ENCODE data around the gene WASHC4.
"Not testable (repeated sequence)": the region's sequence is repeated elsewhere in the genome, so short reads cannot be mapped to it uniquely, and the experiment has no call there.

The WASHC4 gene

DNA sequence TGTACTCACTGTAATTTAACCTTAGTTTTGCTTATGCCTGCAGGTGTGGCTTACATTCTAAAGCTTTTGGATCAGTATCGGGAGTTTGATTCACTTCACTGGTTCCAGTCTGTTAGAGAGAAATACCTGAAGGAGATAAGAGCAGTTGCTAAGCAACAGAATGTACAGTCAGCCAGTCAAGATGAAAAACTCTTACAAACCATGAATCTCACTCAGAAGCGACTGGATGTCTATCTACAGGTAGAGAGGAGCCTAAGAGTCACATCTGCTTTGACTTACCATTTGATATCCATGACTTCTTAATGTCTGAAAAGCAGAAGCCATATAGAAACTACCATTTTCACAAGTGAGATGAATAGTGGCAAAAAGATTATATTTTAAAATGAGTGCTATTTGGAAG is 56.5 kb downstream of the WASHC4 start:
- H3K27ac ChIP-seq (ENCODE audit: low read depth, low read length), result no peak overlapping the region
- H3K27me3 ChIP-seq (ENCODE audit: insufficient read depth, low read length), result no peaks in the 10 kb centered on the region
- H2AFZ ChIP-seq (ENCODE audit: low read length, unreplicated experiment), result no peak overlapping the region
- H3K36me3 ChIP-seq (ENCODE audit: insufficient read depth, low read length), result peaks cover 55% of the 10 kb centered on the region
- H3K4me3 ChIP-seq (ENCODE audit: low read depth, low read length), result no peak overlapping the region
- no peaks in the 10 kb centered on the region for H3K4me1 ChIP-seq (ENCODE audit: control insufficient read depth, insufficient read depth, low read length, unreplicated experiment)
- no peaks in the 10 kb centered on the region for H3K79me2 ChIP-seq (ENCODE audit: control insufficient read depth, insufficient read depth, low read length, unreplicated experiment)

DNA sequence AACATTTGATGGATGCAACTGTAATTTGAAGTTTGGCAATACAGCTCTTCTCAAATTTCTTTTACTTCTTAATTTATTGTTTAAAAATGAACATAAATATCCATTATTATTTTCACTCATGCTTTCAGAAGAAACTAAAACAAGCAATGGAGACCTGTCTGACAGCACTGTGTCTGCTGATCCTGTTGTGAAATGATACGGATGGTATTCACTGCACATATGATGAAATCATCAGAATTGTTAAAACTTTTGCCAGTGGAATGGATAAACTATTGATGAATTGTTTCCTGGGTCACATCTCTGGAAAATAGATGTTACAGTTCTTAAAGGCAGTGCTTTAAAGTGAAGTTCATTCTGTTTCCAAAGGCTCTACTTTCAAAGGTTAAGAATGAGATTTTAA is 59.2 kb downstream of the WASHC4 start:
- Histone ChIP-seq H3K36me3 (ENCODE audit: insufficient read depth, low read length) (peaks cover 52% of the 10 kb centered on the region), H3K4me1 (ENCODE audit: control insufficient read depth, insufficient read depth, low read length, unreplicated experiment) (no peaks in the 10 kb centered on the region), H2AFZ (ENCODE audit: low read length, unreplicated experiment) (no peak overlapping the region), H3K27ac (ENCODE audit: low read depth, low read length) (no peak overlapping the region), H3K79me2 (ENCODE audit: control insufficient read depth, insufficient read depth, low read length, unreplicated experiment) (no peaks in the 10 kb centered on the region), H3K4me3 (ENCODE audit: low read depth, low read length) (no peak overlapping the region), H3K27me3 (ENCODE audit: insufficient read depth, low read length) (no peaks in the 10 kb centered on the region)

DNA sequence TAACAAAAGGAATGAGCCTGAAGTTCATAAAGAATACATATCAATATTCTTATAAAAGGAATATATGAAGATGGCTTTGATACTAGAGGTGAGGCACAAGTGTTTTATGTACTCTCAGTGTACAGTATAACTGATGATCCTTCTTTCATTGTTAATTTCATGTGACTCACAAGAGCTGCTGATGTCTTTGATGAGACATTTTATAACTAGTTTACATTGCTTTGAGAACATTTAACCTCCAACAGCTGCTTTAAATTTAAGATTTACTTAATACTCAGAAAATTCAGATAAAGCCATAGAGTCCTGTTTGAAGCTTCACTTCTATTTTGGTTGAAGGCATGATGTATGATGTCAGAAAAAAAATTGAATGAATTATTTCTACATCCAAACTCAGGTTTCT is 59.8 kb downstream of the WASHC4 start:
- no peaks in the 10 kb centered on the region for H3K79me2 ChIP-seq (ENCODE audit: control insufficient read depth, insufficient read depth, low read length, unreplicated experiment)
- no peak overlapping the region for H2AFZ ChIP-seq (ENCODE audit: low read length, unreplicated experiment)
- H3K4me3 ChIP-seq (ENCODE audit: low read depth, low read length), result no peak overlapping the region
- peaks cover 46% of the 10 kb centered on the region for H3K36me3 ChIP-seq (ENCODE audit: insufficient read depth, low read length)
- no peak overlapping the region for H3K27ac ChIP-seq (ENCODE audit: low read depth, low read length)
- no peaks in the 10 kb centered on the region for H3K27me3 ChIP-seq (ENCODE audit: insufficient read depth, low read length)
- no peaks in the 10 kb centered on the region for H3K4me1 ChIP-seq (ENCODE audit: control insufficient read depth, insufficient read depth, low read length, unreplicated experiment)

DNA sequence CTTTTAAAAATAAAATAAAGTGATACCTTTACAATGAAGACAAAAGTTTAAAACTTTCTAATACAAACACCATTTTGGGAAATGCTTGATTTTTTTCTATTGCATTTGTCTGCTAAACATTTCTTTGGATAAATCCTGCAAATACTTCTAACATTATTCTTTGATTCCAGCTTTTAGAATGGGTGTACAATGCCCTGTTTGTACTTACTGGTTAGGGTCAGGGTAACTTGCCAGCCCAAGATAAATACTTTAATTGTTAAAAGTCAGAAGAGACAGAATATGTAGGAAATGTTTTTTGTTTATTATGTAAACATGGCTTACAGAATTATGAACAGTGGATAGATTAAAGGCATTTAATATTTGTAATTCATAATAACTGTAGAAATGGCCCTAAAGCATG is 60.5 kb downstream of the WASHC4 start:
- peaks cover 51% of the 10 kb centered on the region for H3K36me3 ChIP-seq (ENCODE audit: insufficient read depth, low read length)

DNA sequence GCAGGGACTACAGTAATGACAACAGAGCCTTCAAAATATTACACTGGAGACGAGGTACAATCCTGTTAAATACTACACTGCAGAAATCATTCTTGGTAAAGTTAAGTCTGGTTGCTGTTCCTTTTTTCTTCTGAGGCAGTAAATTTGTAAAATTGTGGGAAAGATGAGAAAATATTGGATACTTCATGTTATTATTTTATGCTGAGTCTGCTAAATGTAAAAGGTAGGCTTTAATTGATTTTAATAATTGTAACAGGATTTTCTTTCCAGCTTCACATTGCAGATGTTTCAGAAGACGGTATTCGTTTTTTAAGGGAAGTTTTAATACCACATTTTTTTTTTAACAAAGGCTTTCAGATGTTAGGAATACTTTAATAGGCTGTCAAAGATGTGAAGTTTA is 62.6 kb downstream of the WASHC4 start:
- Histone ChIP-seq H3K27me3 (ENCODE audit: insufficient read depth, low read length) (no peaks in the 10 kb centered on the region), H3K36me3 (ENCODE audit: insufficient read depth, low read length) (peaks cover 46% of the 10 kb centered on the region), H3K79me2 (ENCODE audit: control insufficient read depth, insufficient read depth, low read length, unreplicated experiment) (no peaks in the 10 kb centered on the region), H3K27ac (ENCODE audit: low read depth, low read length) (no peak overlapping the region), H2AFZ (ENCODE audit: low read length, unreplicated experiment) (no peak overlapping the region), H3K4me1 (ENCODE audit: control insufficient read depth, insufficient read depth, low read length, unreplicated experiment) (no peaks in the 10 kb centered on the region), H3K4me3 (ENCODE audit: low read depth, low read length) (no peak overlapping the region)

More for the DNA sequence above, 60.5 kb downstream of the WASHC4 start:
- Histone ChIP-seq H3K4me3 (ENCODE audit: low read depth, low read length) (no peak overlapping the region), H3K27me3 (ENCODE audit: insufficient read depth, low read length) (no peaks in the 10 kb centered on the region), H3K27ac (ENCODE audit: low read depth, low read length) (no peak overlapping the region), H2AFZ (ENCODE audit: low read length, unreplicated experiment) (no peak overlapping the region), H3K79me2 (ENCODE audit: control insufficient read depth, insufficient read depth, low read length, unreplicated experiment) (no peaks in the 10 kb centered on the region), H3K4me1 (ENCODE audit: control insufficient read depth, insufficient read depth, low read length, unreplicated experiment) (no peaks in the 10 kb centered on the region)

DNA sequence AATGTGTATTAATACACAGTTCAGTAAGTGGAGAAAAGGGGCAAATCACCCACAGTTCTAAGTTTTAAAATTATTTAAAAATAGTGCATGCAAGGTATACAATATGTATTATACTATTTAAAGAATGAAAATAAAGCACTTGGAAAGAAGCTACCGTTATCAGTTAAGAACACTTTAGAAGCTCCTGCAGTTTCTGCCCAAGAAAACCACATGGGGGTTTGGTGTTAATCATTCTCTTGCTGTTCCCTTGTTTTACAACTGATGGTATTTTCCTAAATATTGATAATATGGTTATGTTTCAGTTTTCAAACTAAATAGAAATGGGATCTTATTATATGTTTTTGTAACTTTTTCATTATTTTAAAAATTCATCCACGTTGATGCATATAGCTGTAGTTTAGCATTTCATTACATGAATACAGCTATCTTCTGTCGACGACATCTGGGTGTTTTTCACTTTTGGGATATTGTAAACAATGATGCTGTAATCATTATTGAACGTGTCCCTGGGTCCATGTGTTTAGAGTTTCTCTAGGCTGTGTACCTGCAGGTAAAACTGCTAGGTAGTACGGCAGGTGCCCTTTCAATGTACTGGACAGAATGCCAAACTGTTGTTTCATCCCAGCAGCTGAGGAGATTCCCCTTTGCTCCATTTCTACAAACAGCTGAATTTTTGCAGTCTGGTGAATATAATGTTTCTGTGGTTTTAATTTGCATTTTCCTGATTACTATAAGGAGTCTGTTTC is 64.3 kb downstream of the WASHC4 start:
- Histone ChIP-seq H2AFZ (ENCODE audit: low read length, unreplicated experiment) (no peak overlapping the region), H3K36me3 (ENCODE audit: insufficient read depth, low read length) (peaks cover 43% of the 10 kb centered on the region)

DNA sequence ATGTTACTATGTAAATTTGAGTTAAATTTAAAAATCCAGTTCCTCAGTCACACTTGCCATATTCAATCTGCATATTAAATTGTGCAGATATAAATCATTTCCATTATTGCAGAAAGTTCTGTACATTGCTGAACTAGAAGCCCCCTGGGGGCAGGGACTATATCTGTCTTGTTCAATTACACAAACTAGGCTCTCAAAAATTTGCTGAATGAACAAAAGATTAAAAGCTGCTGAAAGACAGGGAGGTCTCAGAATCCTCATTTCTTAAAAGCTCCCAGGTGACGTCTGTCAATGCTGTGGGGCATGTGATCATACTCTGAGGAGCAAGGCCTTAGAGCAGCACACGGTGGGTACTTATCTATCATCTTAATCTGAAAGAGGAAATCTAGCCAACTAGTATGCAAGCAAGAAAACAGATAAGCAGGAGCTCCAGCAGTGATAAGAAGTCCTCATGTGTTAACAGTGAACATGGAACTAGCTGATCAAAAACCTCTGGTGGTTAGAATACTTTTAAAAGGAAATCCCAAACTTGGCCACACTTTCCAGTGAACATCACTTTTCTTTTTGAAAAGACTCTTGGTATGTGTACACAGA is 68.0 kb downstream of the WASHC4 start:
- H3K27ac ChIP-seq (ENCODE audit: low read depth, low read length), result no peak overlapping the region
- H3K4me3 ChIP-seq (ENCODE audit: low read depth, low read length), result no peak overlapping the region
- H3K27me3 ChIP-seq (ENCODE audit: insufficient read depth, low read length), result no peaks in the 10 kb centered on the region
- no peaks in the 10 kb centered on the region for H3K79me2 ChIP-seq (ENCODE audit: control insufficient read depth, insufficient read depth, low read length, unreplicated experiment)
- H3K36me3 ChIP-seq (ENCODE audit: insufficient read depth, low read length), result peaks cover 40% of the 10 kb centered on the region
- H2AFZ ChIP-seq (ENCODE audit: low read length, unreplicated experiment), result no peak overlapping the region
- no peaks in the 10 kb centered on the region for H3K4me1 ChIP-seq (ENCODE audit: control insufficient read depth, insufficient read depth, low read length, unreplicated experiment)

More for the DNA sequence above, 64.3 kb downstream of the WASHC4 start:
- Histone ChIP-seq H3K79me2 (ENCODE audit: control insufficient read depth, insufficient read depth, low read length, unreplicated experiment) (no peaks in the 10 kb centered on the region), H3K4me3 (ENCODE audit: low read depth, low read length) (no peak overlapping the region), H3K27ac (ENCODE audit: low read depth, low read length) (no peak overlapping the region), H3K4me1 (ENCODE audit: control insufficient read depth, insufficient read depth, low read length, unreplicated experiment) (no peaks in the 10 kb centered on the region), H3K27me3 (ENCODE audit: insufficient read depth, low read length) (no peaks in the 10 kb centered on the region)

DNA sequence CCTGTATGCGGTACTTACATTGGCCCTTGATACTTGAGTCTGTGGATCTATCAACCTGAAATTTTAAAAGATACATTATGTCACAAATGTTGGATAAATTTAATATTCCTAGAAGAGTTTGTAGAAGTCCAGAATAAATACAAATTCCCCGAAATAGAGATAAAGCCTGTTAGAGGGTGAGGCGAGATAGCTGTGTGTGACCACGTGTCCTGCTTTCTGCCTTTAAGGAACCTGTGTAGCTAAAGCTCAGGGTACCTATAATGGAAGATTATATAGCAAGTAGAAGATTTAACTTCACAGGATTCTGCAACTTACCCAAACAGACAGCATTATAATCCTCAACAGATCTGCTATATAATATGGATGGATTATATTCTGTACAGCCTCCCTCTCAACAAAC is 69.7 kb downstream of the WASHC4 start:
- H3K4me1 ChIP-seq (ENCODE audit: control insufficient read depth, insufficient read depth, low read length, unreplicated experiment), result no peaks in the 10 kb centered on the region
- no peak overlapping the region for H3K4me3 ChIP-seq (ENCODE audit: low read depth, low read length)
- H3K79me2 ChIP-seq (ENCODE audit: control insufficient read depth, insufficient read depth, low read length, unreplicated experiment), result peaks cover 1% of the 10 kb centered on the region
- H3K27ac ChIP-seq (ENCODE audit: low read depth, low read length), result no peak overlapping the region
- no peak overlapping the region for H2AFZ ChIP-seq (ENCODE audit: low read length, unreplicated experiment)
- H3K27me3 ChIP-seq (ENCODE audit: insufficient read depth, low read length), result no peaks in the 10 kb centered on the region
- H3K36me3 ChIP-seq (ENCODE audit: insufficient read depth, low read length), result peaks cover 36% of the 10 kb centered on the region

DNA sequence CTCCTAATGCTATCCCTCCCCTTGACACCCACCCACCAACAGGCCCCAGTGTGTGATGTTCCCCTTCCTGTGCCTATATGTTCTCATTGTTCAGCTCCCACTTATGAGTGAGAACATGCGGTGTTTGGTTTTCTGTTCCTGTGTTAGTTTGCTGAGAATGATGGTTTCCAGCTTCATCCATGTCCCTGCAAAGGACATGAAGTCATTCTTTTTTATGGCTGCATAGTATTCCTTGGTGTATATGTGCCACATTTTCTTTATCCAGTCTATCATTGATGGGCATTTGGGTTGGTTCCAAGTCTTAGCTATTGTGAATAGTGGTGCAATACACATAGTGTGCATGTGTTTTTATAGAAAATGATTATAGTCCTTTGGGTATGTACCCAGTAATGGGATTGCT is 71.6 kb downstream of the WASHC4 start:
- not testable (repeated sequence) for H2AFZ ChIP-seq (ENCODE audit: low read length, unreplicated experiment); H3K27ac ChIP-seq (ENCODE audit: low read depth, low read length); H3K79me2 ChIP-seq (ENCODE audit: control insufficient read depth, insufficient read depth, low read length, unreplicated experiment); H3K27me3 ChIP-seq (ENCODE audit: insufficient read depth, low read length); H3K4me3 ChIP-seq (ENCODE audit: low read depth, low read length); H3K4me1 ChIP-seq (ENCODE audit: control insufficient read depth, insufficient read depth, low read length, unreplicated experiment)
- peaks cover 29% of the 10 kb centered on the region for H3K36me3 ChIP-seq (ENCODE audit: insufficient read depth, low read length)

DNA sequence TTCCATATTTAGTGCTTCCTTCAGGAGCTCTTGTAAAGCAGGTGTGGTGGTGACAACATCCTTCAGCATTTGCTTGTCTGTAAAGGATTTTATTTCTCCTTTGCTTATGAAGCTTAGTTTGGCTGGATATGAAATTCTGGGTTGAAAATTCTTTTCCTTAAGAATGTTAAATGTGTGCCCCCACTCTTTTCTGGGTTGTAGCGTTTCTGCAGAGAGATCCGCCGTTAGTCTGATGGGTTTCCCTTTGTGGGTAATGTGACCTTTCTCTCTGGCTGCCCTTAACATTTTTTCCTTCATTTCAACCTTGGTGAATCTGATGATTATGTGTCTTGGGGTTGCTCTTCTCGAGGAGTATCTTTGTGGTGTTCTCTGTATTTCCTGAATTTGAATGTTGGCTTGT is 75.9 kb downstream of the WASHC4 start:
- H3K27me3 ChIP-seq (ENCODE audit: insufficient read depth, low read length); H3K79me2 ChIP-seq (ENCODE audit: control insufficient read depth, insufficient read depth, low read length, unreplicated experiment); H3K4me3 ChIP-seq (ENCODE audit: low read depth, low read length); H3K4me1 ChIP-seq (ENCODE audit: control insufficient read depth, insufficient read depth, low read length, unreplicated experiment); H2AFZ ChIP-seq (ENCODE audit: low read length, unreplicated experiment); H3K27ac ChIP-seq (ENCODE audit: low read depth, low read length): not testable (repeated sequence)
- peaks cover 33% of the 10 kb centered on the region for H3K36me3 ChIP-seq (ENCODE audit: insufficient read depth, low read length)

DNA sequence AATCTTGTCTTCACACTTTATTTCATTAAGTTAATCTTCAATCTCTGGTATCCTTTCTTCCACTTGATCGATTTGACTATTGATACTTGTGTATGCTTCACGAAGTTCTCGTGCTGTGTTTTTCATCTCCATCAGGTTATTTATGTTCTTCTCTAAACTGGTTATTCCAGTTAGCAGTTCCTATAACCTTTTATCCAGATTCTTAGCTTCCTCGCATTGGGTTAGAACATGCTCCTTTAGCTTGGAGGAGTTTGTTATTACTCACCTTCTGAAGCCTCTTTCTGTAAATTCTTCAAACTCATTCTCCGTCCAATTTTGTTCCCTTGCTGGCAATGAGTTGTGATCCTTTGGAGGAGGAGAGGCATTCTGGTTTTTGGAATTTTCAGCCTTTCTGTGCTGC is 76.4 kb downstream of the WASHC4 start:
- not testable (repeated sequence) for H3K27me3 ChIP-seq (ENCODE audit: insufficient read depth, low read length); H3K79me2 ChIP-seq (ENCODE audit: control insufficient read depth, insufficient read depth, low read length, unreplicated experiment); H3K4me1 ChIP-seq (ENCODE audit: control insufficient read depth, insufficient read depth, low read length, unreplicated experiment); H3K27ac ChIP-seq (ENCODE audit: low read depth, low read length); H3K4me3 ChIP-seq (ENCODE audit: low read depth, low read length); H2AFZ ChIP-seq (ENCODE audit: low read length, unreplicated experiment)
- peaks cover 35% of the 10 kb centered on the region for H3K36me3 ChIP-seq (ENCODE audit: insufficient read depth, low read length)

All from ACC112 (cell line).